ENCODE data around the gene TNNI2.

DNA sequence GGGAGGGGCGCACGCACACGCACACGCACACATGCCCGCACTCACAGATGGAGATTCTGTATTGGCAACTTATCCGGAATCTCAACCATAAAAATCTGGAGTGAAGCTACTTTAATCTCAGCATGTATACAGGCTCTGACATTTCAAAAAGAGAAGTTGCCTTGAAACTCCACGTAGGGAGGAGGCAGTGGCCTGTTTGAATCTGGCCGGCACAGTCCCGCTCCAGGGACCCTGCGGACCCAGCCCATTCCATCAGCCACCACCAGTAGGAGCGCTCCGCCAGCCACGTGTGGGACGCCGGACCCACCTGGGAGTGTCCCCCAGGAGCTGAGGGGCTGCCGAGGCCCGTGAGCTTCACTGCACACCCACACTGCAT is 5.9 kb upstream of the TNNI2 start:
- TF ChIP-seq, protein P1, sequence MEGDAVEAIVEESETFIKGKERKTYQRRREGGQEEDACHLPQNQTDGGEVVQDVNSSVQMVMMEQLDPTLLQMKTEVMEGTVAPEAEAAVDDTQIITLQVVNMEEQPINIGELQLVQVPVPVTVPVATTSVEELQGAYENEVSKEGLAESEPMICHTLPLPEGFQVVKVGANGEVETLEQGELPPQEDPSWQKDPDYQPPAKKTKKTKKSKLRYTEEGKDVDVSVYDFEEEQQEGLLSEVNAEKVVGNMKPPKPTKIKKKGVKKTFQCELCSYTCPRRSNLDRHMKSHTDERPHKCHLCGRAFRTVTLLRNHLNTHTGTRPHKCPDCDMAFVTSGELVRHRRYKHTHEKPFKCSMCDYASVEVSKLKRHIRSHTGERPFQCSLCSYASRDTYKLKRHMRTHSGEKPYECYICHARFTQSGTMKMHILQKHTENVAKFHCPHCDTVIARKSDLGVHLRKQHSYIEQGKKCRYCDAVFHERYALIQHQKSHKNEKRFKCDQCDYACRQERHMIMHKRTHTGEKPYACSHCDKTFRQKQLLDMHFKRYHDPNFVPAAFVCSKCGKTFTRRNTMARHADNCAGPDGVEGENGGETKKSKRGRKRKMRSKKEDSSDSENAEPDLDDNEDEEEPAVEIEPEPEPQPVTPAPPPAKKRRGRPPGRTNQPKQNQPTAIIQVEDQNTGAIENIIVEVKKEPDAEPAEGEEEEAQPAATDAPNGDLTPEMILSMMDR (IDR thresholded peaks at IDR 0.05 in 4 of 5, conservative IDR thresholded peaks at IDR 0.05 in 1 of 5), result no peak
- TF ChIP-seq POLR2A (IDR thresholded peaks at IDR 0.05), result no peak

Data from gastrocnemius medialis (tissue), 4 donors.